HG03439 (cell line): ENCODE results near the gene SSC4D.

Source experiments
- ATAC-seq: cut with Tn5 transposase; IDR thresholded peaks from one replicate; pipeline ENCODE4 v1.9.1; 2021; ENCODE audit warnings: mild to moderate bottlenecking, moderate library complexity; ENCODE audit not compliant: unreplicated experiment

SSC4D gene

DNA sequence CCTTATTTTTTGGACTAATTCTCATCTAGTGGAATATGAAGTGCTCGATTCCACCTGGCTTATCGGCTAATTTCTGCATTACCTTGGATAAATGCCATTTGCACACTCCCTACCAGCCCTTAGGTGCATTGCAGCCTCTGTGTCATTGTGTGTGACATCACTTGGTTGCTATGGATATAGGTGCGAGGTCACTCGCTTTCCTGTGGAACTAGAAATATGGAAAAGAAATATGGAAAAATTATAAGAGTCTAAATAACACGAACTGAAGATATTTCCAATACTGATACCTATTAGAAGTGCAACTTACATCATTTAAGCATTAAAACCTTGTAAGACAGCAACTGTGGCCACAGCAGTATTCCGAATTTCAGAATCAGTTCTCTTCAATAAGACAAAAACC lies 52.7 kb downstream of the SSC4D start:
- ATAC-seq: no peak

DNA sequence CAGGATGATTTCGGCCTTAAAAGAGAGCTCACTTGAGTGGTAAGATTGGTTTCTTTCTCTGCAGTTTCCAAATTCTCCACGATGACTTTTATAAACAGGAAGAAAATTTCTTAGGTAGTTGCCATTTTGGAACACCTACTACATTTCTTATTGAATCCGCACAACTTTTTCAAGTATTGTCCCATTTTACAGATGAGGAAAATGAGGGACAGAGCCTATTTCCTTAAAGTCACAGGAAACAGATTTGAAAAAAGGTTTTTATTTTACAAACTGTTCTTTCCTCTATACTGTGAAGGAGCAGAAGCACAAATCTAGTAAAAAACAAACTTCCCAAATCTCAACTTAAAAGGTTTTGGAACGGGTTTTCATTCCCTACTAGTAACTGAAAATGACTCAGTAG lies 53.4 kb downstream of the SSC4D start:
- ATAC-seq: no peak

DNA sequence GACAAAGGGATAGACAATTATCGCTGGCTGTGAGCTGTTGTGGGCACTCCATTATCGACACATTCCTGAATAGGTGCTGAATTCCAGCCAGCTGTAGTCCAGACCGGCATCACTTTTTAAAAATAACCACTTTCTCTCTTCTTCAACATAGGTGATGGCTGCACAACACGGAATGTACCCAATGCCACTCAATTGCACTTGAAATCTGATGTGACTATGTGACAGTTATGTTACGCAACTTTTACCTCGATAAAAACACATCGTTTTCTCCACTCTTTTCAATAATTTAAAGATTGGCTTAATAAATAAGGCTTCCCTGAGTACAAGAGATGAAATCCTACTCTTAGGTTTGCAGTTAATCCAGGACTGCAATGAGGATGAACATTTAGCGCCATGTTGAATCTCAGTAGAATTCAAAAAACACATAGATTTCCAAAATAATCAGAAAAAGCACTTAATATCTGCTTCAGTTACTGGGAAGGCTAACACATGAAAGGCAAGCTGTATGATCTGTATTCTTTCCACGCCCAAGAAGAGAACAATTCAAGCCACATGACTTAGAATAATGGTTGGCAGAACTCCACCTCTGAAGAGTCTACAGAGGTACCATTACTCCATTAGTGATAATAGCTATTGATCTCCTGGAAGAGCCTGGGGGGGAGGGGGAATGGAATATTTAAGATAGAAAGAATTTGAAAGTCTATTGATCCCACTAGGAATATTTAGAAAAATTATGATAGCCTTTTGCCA lies 54.3 kb downstream of the SSC4D start:
- no peak for ATAC-seq

DNA sequence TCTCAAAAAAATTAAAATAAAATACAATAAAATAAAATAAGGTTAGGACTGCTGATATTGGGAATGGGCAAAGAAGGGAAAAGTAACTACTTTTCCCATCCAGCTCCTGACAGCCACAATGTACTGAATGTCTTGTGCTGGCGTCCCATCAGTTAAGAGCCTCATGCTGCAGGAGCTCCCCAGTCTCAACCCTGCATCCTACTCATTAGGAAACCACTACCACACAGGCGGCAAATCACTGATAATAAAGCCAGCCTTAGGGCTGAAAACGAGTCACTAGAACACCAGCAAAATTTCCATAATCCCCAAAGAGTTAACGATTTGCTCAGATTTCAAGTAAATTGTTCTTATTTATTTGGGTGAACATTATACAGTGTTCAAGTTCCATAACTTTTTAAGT lies 55.0 kb downstream of the SSC4D start:
- no peak for ATAC-seq

DNA sequence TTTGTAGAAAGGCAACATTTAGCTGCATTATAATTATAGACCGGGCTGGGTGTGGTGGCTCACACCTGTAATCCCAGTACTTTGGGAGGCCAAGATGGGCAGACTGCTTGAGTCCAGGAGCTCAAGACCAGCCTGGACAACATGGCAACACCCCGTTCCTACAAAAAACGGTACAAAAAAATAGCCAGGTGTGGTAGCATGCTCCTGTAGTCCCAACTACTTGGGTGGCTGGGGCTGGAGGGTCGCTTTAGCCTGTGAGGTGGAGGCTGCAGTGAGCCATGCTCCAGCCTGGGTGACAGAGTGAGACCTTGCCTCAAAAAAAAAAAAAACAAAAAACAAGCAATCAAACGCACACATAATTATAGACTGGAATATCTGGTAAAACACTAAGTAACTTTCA lies 55.8 kb downstream of the SSC4D start:
- no peak for ATAC-seq

DNA sequence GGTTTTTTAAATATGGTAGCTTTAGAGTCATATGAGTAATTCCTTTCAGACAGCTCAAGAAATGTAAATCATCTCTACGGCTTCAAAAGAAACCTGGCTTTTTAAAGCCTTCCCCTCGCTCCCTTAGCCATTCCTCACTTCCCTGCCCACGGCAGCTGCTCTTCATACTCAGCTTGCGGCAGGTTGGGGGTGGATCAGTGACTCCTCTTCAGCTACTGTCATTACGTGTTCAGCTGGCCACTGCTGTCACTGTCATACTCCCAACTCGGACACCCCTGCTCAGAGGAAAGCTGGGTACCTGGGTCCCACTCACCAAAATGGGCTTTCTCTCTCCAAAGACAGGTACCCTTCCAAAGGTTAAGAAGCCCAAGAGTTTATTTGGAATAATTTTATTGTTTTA lies 57.3 kb downstream of the SSC4D start:
- ATAC-seq: no peak

DNA sequence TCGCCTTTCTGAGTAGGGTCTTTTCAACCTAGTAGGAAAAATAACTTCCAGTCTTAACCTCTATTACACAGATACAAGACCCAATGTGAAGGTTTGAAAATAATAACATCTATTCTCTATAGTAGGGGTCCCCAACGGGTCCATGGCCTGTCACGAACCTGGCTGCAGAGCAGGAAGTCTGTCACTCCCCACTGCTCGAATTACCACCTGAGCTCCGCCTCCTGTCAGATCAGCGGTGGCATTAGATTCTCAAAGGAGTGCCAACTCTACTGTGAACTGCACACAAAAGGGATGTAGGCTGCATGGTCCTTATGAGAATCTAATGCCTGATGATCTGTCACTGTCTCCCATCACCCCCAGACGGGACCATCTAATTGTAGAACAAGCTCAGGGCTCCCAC lies 58.1 kb downstream of the SSC4D start:
- no peak for ATAC-seq

DNA sequence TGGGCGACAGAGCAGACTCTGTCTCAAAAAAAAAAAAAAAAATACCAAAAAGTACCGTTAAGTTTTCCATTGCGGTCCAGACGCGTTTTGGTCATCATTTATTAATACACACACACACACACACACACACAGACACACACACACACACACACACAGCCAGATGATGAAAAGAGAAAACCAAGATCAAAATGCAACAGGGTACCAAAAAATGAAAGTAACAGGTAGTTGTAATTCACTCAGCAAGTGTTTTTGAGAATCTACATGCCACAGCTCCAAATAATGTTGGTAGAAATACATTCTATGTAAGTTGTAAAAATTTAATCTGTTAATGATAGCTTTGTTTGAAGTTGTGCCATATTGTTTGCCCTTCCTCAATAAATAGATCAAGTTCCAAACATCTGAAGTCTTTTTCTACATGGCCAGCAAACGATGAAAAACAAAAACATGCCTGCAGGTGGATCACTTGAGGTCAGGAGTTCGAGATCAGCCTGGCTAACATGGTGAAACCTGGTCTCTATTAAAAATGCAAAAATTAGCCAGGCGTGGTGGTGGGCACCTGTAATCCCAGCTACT lies 60.1 kb downstream of the SSC4D start:
- ATAC-seq: no peak

DNA sequence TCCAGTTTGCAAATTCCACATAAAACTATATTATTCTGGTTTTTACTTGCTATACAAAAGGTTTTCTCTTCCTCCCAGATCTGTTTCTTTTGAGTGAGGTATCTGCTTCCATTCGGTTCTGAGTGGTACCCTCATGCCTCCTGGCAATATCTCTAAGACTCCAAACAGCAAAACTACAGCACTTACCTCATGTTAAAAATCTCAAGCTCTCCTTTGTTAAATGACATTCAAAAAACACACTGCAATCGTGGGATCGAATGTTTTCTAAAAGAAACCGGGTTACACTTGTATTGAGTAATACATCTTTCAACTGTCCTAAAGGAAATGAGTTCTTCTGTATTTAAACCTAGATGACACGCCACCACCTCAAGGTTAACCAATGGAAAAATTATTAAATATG lies 61.8 kb downstream of the SSC4D start:
- no peak for ATAC-seq

DNA sequence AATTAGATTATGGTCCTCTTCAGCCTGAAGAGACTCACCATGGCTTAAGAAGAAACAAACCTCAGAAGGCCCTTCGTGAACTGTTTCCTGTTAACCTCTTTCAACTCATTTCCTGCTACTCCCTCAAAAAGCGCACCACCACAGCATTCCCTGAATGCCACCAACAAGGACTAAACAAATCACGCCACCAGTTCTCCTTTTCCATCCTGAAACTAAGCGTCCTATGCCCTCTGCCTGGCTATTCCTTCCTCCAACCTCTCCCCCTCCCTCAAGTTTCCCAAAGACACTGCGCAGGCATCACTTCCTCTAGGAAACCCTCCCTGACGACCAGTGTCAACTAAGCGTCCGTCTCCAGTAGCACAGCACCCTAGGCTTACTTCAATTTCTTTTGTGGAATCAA lies 62.7 kb downstream of the SSC4D start:
- no peak for ATAC-seq

DNA sequence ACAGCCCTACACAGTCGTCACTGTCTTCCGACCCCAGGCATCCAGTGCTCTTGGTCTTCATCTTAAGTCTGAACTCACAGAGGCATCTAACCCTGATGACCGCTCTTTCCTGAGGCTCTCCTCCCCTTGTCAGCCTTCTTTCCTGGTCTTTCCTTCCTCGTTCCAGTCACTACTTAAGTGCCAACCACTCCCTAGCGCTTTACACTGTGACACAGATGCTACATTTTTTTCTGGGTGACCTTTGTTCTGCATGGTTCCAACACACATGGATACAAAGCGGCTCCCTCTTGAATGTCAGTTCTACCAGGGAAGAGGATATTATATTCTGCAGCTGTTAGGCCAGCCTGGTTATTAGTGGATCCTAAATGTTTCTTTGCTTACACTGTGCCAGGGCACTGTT lies 63.4 kb downstream of the SSC4D start:
- no peak for ATAC-seq

DNA sequence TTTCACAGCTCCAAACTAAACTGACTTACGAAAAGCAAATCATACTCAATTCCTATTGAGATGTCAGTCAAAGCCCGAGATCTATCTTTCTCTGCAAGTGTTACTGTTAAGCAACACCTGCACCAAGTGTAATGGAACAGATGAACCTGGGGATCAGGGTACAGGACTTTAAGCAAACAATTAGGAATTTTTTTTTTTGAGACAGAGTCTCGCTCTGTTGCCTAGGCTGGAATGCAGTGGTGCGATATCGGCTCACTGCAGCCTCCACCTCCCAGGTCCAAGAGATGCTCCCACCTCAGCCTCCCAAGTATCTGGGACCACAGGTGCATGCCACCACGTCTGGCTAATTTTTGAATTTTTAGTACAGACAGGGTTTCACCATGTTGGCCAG lies 65.6 kb downstream of the SSC4D start:
- ATAC-seq: no peak

DNA sequence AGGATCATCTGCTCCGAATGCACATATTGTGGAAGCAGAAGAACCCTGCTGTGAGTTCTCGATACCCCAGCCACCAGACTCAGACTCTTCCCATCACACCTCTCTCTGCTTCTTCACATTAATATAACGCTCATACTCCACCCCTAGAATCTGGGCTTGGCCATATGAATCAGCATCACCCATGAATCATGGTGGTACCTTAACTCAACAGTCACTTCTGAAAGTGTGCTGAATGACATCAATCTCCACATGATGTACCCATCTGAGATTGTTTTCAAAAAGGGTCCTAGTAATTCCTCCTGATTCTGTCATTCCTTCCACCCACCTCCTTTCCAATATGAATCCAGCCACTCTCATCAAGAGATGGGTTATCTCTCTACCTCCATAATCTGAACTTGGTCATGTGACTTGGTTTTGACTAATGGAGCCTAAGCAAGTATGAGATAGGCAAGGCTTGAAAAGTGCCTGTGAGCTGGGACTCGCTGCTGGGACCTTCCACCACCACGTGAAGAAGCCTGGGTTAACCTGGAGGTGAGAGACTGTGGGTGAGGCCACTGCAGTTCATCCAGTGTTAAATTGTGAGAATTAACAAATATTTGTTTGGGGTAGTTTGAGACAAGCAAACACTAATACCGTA lies 66.1 kb downstream of the SSC4D start:
- ATAC-seq: no peak

DNA sequence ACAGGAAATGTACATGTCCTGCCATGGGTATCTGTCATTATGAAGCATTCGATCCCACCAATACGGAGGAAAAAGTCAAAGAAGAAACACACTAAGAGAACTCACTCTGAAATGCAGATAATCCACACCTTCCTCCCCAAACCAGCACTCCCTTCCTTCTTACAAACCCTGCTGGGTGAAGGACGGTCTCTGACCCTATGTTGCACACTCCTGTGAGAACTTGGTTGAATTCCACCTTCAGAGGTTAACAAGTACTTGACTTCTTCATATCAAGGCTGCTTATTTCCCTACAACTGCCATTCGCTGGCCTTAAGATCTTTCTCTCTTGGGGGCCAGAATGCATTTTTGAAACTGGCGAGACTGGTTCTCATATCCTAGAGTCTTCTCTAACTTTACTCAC lies 67.3 kb downstream of the SSC4D start:
- ATAC-seq: no peak

DNA sequence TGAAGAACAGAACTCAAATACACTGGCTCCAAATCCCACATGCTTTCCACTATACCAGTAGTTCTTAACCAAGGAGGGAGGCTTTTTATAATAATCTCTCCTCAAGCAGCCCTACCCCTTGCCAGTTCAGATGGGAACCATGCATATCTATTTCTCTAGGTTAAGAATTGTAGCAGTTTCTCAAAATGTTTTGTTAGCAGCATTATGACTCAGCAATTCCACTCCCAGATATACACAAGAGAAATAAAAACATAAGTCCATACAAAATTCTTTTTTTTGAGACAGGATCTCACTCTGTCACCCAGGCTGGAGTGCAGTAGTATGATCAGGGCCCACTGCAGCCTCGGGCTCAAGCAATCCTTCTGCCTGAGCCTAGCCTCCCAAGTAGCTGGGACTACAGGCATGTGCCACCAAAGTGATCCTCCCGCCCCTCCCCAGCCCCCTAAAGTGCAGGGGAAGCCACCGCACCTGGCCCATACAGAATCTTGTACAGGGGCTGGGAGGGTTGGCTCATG lies 68.8 kb downstream of the SSC4D start:
- ATAC-seq: no peak
